GM23338 (cell line): ENCODE data around the gene SDHB. TPM values are rescaled to one million over a fixed set of nuclear protein-coding genes. Genes with fewer than 3 reads are reported as not detected.

Experiments used
- ATAC-seq: fragments of 200-7000 bp; cut with Tn5 transposase; 3 replicates; pipeline ENCODE4 v1.9.1; 2020
- DNase-seq: peaks from one replicate; pipeline ENCODE4 v3.0.0-alpha.2; 2015; ENCODE audit warnings: low spot score
- H2AFZ ChIP-seq: fragments of 200-600 bp; sonication (generic); 2 replicates; pipeline ENCODE4 v1.8.0; 2016; ENCODE audit warnings: antibody characterized with exemption, mild to moderate bottlenecking, moderate library complexity
- H3F3A ChIP-seq: fragments of 200-600 bp; sonication (generic); replicated peaks from 2 replicates; pipeline ENCODE4 v1.8.0; 2017; ENCODE audit warnings: antibody characterized with exemption, mixed run types, low read depth
- H3K27ac ChIP-seq: fragments of 200-600 bp; sonication (generic); 2 replicates; pipeline ENCODE4 v1.6.1; 2016; ENCODE audit warnings: low read depth
- H3K27me3 ChIP-seq: fragments of 200-600 bp; sonication (generic); 2 replicates; pipeline ENCODE4 v1.8.0; 2016; ENCODE audit warnings: mild to moderate bottlenecking, mixed run types, moderate library complexity; ENCODE audit not compliant: insufficient read depth
- H3K36me3 ChIP-seq: fragments of 200-600 bp; sonication (generic); 2 replicates; pipeline ENCODE4 v1.8.0; 2016; ENCODE audit warnings: mild to moderate bottlenecking; ENCODE audit not compliant: insufficient read depth
- H3K4me1 ChIP-seq: fragments of 200-600 bp; sonication (generic); 2 replicates; pipeline ENCODE4 v1.8.0; 2016; ENCODE audit warnings: mild to moderate bottlenecking, moderate library complexity; ENCODE audit not compliant: insufficient read depth
- H3K4me2 ChIP-seq: fragments of 200-600 bp; sonication (generic); 2 replicates; pipeline ENCODE4 v1.7.1; 2017; ENCODE audit warnings: mixed run types
- H3K4me3 ChIP-seq: fragments of 200-600 bp; sonication (generic); 2 replicates; pipeline ENCODE4 v1.6.1; 2016; ENCODE audit warnings: mixed run types
- H3K79me2 ChIP-seq: fragments of 200-600 bp; sonication (generic); replicated peaks from 2 replicates; pipeline ENCODE4 v1.8.0; 2017; ENCODE audit warnings: mild to moderate bottlenecking; ENCODE audit not compliant: insufficient read depth
- H3K9me2 ChIP-seq: fragments of 200-600 bp; sonication (generic); 2 replicates; pipeline ENCODE4 v1.8.0; 2017; ENCODE audit not compliant: insufficient read depth
- H4K20me1 ChIP-seq: fragments of 200-600 bp; sonication (generic); replicated peaks from 2 replicates; pipeline ENCODE4 v1.8.0; 2017; ENCODE audit warnings: mild to moderate bottlenecking; ENCODE audit not compliant: insufficient read depth
- H3K27ac Mint-ChIP-seq: 2 replicates; pipeline ENCODE4 v1.8.0; 2020; ENCODE audit warnings: inconsistent platforms, mild to moderate bottlenecking, moderate library complexity, mixed read lengths
- H3K27me3 Mint-ChIP-seq: 3 replicates; pipeline ENCODE4 v1.8.0; 2022; ENCODE audit warnings: low read depth, mild to moderate bottlenecking, moderate library complexity, mixed read lengths, inconsistent platforms; ENCODE audit not compliant: insufficient read depth, poor library complexity
- H3K36me3 Mint-ChIP-seq: 3 replicates; pipeline ENCODE4 v1.8.0; 2021; ENCODE audit warnings: low read depth, mild to moderate bottlenecking, inconsistent platforms, moderate library complexity, mixed read lengths
- H3K4me1 Mint-ChIP-seq: 3 replicates; pipeline ENCODE4 v1.8.0; 2020; ENCODE audit warnings: mild to moderate bottlenecking, inconsistent platforms, mixed read lengths
- H3K4me3 Mint-ChIP-seq: 3 replicates; pipeline ENCODE4 v1.8.0; 2021; ENCODE audit warnings: moderate library complexity, mild to moderate bottlenecking, inconsistent platforms, mixed read lengths
- H3K9me3 Mint-ChIP-seq: 3 replicates; pipeline ENCODE4 v1.8.0; 2020; ENCODE audit warnings: moderate library complexity, mild to moderate bottlenecking, inconsistent platforms, mixed read lengths
- CREB1 ChIP-seq: fragments of 250-450 bp; sonication (Bioruptor Pico); IDR thresholded peaks from 2 replicates; pipeline ENCODE4 v1.5.0; 2020; ENCODE audit warnings: low read depth, mild to moderate bottlenecking, moderate library complexity
- EZH2 ChIP-seq: fragments of 200-600 bp; sonication (generic); IDR thresholded peaks from one replicate; pipeline ENCODE4 v1.8.0; 2017; ENCODE audit warnings: antibody characterized with exemption, mild to moderate bottlenecking, low read depth; ENCODE audit not compliant: unreplicated experiment
- EZH2phosphoT487 ChIP-seq: fragments of 200-600 bp; sonication (generic); IDR thresholded peaks from one replicate; pipeline ENCODE4 v1.8.1; 2018; ENCODE audit warnings: antibody characterized with exemption; ENCODE audit not compliant: unreplicated experiment
- JUNB ChIP-seq: IDR thresholded peaks from one replicate; pipeline ENCODE4 v1.6.1; 2016; ENCODE audit warnings: antibody characterized with exemption; ENCODE audit not compliant: unreplicated experiment
- NANOG ChIP-seq: IDR thresholded peaks from 2 replicates; pipeline ENCODE4 v1.6.1; 2016; ENCODE audit warnings: antibody characterized with exemption, borderline replicate concordance
- POLR2AphosphoS5 ChIP-seq: IDR thresholded peaks from 2 replicates; pipeline ENCODE4 v1.6.1; 2016; ENCODE audit warnings: antibody characterized with exemption, low read depth
- REST ChIP-seq: IDR thresholded peaks from one replicate; pipeline ENCODE4 v1.6.1; 2018; ENCODE audit warnings: antibody characterized with exemption; ENCODE audit not compliant: unreplicated experiment
- STAT1 ChIP-seq: IDR thresholded peaks from one replicate; pipeline ENCODE4 v1.6.1; 2016; ENCODE audit warnings: antibody characterized with exemption; ENCODE audit not compliant: unreplicated experiment
- ZNF114 ChIP-seq: fragments of 250-450 bp; sonication (Bioruptor Pico); IDR thresholded peaks from 2 replicates; pipeline ENCODE4 v1.5.0; 2020; ENCODE audit warnings: mild to moderate bottlenecking, moderate library complexity
- ZNF331 ChIP-seq: fragments of 250-450 bp; sonication (Bioruptor Pico); IDR thresholded peaks from 2 replicates; pipeline ENCODE4 v1.5.0; 2020; ENCODE audit warnings: low read depth, mild to moderate bottlenecking, moderate library complexity
- polyA plus RNA-seq: library from polyadenylated mRNA; unstranded; fragments of >200 nt; fragmentation: Nextera tagmentation; extraction: Ambion mirVana; gene quantifications from 2 replicates; pipeline ENCODE4 v1.2.1, GENCODE V29; 2016
- total RNA-seq: library from RNA; depleted of rRNA; stranded (reverse); fragments of >200 nt; shearing (Covaris generic); gene quantifications from 2 replicates; pipeline ENCODE4 v1.2.3, GENCODE V29; 2014
- TF ChIP-seq, protein P1 (sequence below): IDR thresholded peaks from 2 replicates; pipeline ENCODE4 v1.6.1; 2016; ENCODE audit warnings: antibody characterized with exemption
- TF ChIP-seq, protein P2 (sequence below): fragments of 250-450 bp; sonication (Bioruptor Pico); IDR thresholded peaks from 2 replicates; pipeline ENCODE4 v1.5.0; 2020; ENCODE audit warnings: mild to moderate bottlenecking, moderate library complexity
- TF ChIP-seq, protein P3 (sequence below), 2 experiments: fragments of 200-600 bp in 1 of 2; sonication (generic) in 1 of 2; conservative IDR thresholded peaks; 2 replicates each; pipeline versions ENCODE4 v1.5.1 to v1.6.1; 2016 to 2017; ENCODE audit warnings: antibody characterized with exemption in 2 of 2, low read depth in 2 of 2, mild to moderate bottlenecking in 2 of 2, moderate library complexity in 1 of 2

SDHB gene
- total and polyA plus RNA-seq, 2 experiments from 2014 or later: 72.8 to 112 TPM

DNA sequence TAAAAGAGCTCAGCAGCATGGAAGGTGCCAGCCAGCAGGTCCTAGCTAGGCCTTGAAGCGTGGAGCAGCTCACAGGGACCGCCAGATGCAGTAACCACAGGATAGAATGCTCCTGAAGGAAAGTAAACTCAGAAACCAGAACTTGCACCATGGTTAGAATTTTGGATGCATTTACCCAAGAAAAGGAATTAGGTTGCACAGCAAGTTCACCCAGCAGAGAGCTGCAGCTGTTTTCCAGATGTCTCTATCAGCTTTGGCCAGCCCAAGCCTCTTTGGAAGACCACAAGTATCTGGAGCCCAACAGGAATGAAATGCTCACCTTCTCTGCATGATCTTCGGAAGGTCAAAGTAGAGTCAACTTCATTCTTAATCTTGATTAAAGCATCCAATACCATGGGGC is 21.1 kb downstream of the SDHB start:
- peaks cover 6% of the 10 kb centered on the region; the same call in 1 of the 2 replicates for H4K20me1 ChIP-seq
- no peak overlapping the region for H3K4me3 Mint-ChIP-seq
- H3K36me3 ChIP-seq: peaks cover 15% of the 10 kb centered on the region
- no peak for ATAC-seq
- no peaks in the 10 kb centered on the region for H3K27me3 Mint-ChIP-seq
- 0 out of 2 replicates have a peak, but pooled peaks cover 5% of the 10 kb centered on the region for H3F3A ChIP-seq
- no peak for DNase-seq
- no peak overlapping the region for H2AFZ ChIP-seq
- no peaks in the 10 kb centered on the region for H3K4me1 Mint-ChIP-seq
- H3K36me3 Mint-ChIP-seq: peaks cover 28% of the 10 kb centered on the region
- no peaks in the 10 kb centered on the region for H3K27me3 ChIP-seq
- peaks cover 12% of the 10 kb centered on the region for H3K4me1 ChIP-seq
- H3K27ac Mint-ChIP-seq: no peak overlapping the region
- peaks cover 7% of the 10 kb centered on the region; the same call in 1 of the 2 replicates for H3K79me2 ChIP-seq
- no peak overlapping the region for H3K27ac ChIP-seq
- no peak overlapping the region for H3K4me2 ChIP-seq
- H3K4me3 ChIP-seq: no peak overlapping the region
- H3K9me2 ChIP-seq: no peaks in the 10 kb centered on the region
- no peak for TF ChIP-seq ZNF331 (CRISPR knock-in tag)
- TF ChIP-seq, protein P1, sequence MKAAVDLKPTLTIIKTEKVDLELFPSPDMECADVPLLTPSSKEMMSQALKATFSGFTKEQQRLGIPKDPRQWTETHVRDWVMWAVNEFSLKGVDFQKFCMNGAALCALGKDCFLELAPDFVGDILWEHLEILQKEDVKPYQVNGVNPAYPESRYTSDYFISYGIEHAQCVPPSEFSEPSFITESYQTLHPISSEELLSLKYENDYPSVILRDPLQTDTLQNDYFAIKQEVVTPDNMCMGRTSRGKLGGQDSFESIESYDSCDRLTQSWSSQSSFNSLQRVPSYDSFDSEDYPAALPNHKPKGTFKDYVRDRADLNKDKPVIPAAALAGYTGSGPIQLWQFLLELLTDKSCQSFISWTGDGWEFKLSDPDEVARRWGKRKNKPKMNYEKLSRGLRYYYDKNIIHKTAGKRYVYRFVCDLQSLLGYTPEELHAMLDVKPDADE: no peak
- no peak for TF ChIP-seq ZNF114
- no peak for TF ChIP-seq JUNB
- TF ChIP-seq NANOG: no peak
- no peak for TF ChIP-seq POLR2AphosphoS5
- TF ChIP-seq, protein P2, sequence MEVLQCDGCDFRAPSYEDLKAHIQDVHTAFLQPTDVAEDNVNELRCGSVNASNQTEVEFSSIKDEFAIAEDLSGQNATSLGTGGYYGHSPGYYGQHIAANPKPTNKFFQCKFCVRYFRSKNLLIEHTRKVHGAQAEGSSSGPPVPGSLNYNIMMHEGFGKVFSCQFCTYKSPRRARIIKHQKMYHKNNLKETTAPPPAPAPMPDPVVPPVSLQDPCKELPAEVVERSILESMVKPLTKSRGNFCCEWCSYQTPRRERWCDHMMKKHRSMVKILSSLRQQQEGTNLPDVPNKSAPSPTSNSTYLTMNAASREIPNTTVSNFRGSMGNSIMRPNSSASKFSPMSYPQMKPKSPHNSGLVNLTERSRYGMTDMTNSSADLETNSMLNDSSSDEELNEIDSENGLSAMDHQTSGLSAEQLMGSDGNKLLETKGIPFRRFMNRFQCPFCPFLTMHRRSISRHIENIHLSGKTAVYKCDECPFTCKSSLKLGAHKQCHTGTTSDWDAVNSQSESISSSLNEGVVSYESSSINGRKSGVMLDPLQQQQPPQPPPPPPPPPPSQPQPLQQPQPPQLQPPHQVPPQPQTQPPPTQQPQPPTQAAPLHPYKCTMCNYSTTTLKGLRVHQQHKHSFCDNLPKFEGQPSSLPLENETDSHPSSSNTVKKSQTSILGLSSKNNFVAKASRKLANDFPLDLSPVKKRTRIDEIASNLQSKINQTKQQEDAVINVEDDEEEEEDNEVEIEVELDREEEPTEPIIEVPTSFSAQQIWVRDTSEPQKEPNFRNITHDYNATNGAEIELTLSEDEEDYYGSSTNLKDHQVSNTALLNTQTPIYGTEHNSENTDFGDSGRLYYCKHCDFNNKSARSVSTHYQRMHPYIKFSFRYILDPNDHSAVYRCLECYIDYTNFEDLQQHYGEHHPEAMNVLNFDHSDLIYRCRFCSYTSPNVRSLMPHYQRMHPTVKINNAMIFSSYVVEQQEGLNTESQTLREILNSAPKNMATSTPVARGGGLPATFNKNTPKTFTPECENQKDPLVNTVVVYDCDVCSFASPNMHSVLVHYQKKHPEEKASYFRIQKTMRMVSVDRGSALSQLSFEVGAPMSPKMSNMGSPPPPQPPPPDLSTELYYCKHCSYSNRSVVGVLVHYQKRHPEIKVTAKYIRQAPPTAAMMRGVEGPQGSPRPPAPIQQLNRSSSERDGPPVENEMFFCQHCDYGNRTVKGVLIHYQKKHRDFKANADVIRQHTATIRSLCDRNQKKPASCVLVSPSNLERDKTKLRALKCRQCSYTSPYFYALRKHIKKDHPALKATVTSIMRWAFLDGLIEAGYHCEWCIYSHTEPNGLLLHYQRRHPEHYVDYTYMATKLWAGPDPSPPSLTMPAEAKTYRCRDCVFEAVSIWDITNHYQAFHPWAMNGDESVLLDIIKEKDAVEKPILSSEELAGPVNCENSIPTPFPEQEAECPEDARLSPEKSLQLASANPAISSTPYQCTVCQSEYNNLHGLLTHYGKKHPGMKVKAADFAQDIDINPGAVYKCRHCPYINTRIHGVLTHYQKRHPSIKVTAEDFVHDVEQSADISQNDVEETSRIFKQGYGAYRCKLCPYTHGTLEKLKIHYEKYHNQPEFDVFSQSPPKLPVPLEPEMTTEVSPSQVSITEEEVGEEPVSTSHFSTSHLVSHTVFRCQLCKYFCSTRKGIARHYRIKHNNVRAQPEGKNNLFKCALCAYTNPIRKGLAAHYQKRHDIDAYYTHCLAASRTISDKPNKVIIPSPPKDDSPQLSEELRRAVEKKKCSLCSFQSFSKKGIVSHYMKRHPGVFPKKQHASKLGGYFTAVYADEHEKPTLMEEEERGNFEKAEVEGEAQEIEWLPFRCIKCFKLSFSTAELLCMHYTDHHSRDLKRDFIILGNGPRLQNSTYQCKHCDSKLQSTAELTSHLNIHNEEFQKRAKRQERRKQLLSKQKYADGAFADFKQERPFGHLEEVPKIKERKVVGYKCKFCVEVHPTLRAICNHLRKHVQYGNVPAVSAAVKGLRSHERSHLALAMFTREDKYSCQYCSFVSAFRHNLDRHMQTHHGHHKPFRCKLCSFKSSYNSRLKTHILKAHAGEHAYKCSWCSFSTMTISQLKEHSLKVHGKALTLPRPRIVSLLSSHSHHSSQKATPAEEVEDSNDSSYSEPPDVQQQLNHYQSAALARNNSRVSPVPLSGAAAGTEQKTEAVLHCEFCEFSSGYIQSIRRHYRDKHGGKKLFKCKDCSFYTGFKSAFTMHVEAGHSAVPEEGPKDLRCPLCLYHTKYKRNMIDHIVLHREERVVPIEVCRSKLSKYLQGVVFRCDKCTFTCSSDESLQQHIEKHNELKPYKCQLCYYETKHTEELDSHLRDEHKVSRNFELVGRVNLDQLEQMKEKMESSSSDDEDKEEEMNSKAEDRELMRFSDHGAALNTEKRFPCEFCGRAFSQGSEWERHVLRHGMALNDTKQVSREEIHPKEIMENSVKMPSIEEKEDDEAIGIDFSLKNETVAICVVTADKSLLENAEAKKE (CRISPR knock-in tag): no peak
- no peak for TF ChIP-seq REST
- TF ChIP-seq EZH2: no peak
- TF ChIP-seq, protein P3, sequence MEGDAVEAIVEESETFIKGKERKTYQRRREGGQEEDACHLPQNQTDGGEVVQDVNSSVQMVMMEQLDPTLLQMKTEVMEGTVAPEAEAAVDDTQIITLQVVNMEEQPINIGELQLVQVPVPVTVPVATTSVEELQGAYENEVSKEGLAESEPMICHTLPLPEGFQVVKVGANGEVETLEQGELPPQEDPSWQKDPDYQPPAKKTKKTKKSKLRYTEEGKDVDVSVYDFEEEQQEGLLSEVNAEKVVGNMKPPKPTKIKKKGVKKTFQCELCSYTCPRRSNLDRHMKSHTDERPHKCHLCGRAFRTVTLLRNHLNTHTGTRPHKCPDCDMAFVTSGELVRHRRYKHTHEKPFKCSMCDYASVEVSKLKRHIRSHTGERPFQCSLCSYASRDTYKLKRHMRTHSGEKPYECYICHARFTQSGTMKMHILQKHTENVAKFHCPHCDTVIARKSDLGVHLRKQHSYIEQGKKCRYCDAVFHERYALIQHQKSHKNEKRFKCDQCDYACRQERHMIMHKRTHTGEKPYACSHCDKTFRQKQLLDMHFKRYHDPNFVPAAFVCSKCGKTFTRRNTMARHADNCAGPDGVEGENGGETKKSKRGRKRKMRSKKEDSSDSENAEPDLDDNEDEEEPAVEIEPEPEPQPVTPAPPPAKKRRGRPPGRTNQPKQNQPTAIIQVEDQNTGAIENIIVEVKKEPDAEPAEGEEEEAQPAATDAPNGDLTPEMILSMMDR (conservative IDR thresholded peaks at IDR 0.05; ENCODE audit: low read depth in 2 of 2): no peak
- no peak for TF ChIP-seq EZH2phosphoT487
- TF ChIP-seq STAT1: no peak
- no peak for TF ChIP-seq CREB1 (CRISPR knock-in tag)
- no peaks in the 10 kb centered on the region for H3K9me3 Mint-ChIP-seq
